Measurements from ENCODE around the gene PLA2G4D.

PLA2G4D gene

GRCh38 chr15:42087926-42088800 is 6.2 kb downstream of the PLA2G4D start:
- no peak overlapping the region for H3K27ac ChIP-seq
- no peaks in the 10 kb centered on the region for H3K36me3 ChIP-seq
- DNase-seq = peak; percentile 48
- no peak overlapping the region for H3K4me3 ChIP-seq (ENCODE audit: low read depth, low read length)
- no peaks in the 10 kb centered on the region for H3K9me3 ChIP-seq (ENCODE audit: severe bottlenecking)
- H3K27me3 ChIP-seq (ENCODE audit: insufficient read depth, low read depth, severe bottlenecking) = no peaks in the 10 kb centered on the region
- TF ChIP-seq, protein P1, sequence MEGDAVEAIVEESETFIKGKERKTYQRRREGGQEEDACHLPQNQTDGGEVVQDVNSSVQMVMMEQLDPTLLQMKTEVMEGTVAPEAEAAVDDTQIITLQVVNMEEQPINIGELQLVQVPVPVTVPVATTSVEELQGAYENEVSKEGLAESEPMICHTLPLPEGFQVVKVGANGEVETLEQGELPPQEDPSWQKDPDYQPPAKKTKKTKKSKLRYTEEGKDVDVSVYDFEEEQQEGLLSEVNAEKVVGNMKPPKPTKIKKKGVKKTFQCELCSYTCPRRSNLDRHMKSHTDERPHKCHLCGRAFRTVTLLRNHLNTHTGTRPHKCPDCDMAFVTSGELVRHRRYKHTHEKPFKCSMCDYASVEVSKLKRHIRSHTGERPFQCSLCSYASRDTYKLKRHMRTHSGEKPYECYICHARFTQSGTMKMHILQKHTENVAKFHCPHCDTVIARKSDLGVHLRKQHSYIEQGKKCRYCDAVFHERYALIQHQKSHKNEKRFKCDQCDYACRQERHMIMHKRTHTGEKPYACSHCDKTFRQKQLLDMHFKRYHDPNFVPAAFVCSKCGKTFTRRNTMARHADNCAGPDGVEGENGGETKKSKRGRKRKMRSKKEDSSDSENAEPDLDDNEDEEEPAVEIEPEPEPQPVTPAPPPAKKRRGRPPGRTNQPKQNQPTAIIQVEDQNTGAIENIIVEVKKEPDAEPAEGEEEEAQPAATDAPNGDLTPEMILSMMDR (IDR thresholded peaks at IDR 0.05; ENCODE audit: low read depth, low read length) = no peak

DNA sequence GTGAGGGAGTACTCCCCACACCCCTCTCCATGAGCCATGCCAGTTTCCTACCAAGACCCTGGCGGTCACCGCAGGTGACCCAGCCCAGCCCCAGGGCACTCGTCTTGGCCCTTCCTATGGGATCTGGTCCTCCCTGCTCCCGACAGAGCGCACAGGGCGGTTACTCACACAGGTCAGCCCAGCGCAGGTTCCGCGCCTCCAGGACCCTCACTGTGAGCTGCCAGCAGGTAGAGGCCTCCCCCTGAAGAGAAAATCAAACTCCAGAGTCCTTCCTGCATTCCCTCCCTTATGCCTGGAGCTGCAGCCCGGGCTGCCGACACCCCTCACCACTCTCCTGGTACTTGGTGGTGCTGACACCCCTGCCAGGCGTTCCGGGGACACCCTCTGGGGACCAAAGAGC is 6.9 kb downstream of the PLA2G4D start:
- no peaks in the 10 kb centered on the region for H3K9me3 ChIP-seq (ENCODE audit: severe bottlenecking)
- no peak overlapping the region for H3K4me3 ChIP-seq (ENCODE audit: low read depth, low read length)
- H3K27me3 ChIP-seq (ENCODE audit: insufficient read depth, low read depth, severe bottlenecking) = no peaks in the 10 kb centered on the region
- DNase-seq = no peak
- no peaks in the 10 kb centered on the region for H3K36me3 ChIP-seq
- H3K27ac ChIP-seq = no peak overlapping the region
- TF ChIP-seq, protein P1 (IDR thresholded peaks at IDR 0.05; ENCODE audit: low read depth, low read length) = no peak

GRCh38 chr15:42085721-42086120 is 8.6 kb downstream of the PLA2G4D start:
- DNase-seq = no peak
- Histone ChIP-seq H3K9me3 (ENCODE audit: severe bottlenecking) (no peaks in the 10 kb centered on the region), H3K27ac (no peak overlapping the region), H3K27me3 (ENCODE audit: insufficient read depth, low read depth, severe bottlenecking) (no peaks in the 10 kb centered on the region), H3K36me3 (no peaks in the 10 kb centered on the region), H3K4me3 (ENCODE audit: low read depth, low read length) (no peak overlapping the region)
- TF ChIP-seq, protein P1 (IDR thresholded peaks at IDR 0.05; ENCODE audit: low read depth, low read length) = no peak

DNA sequence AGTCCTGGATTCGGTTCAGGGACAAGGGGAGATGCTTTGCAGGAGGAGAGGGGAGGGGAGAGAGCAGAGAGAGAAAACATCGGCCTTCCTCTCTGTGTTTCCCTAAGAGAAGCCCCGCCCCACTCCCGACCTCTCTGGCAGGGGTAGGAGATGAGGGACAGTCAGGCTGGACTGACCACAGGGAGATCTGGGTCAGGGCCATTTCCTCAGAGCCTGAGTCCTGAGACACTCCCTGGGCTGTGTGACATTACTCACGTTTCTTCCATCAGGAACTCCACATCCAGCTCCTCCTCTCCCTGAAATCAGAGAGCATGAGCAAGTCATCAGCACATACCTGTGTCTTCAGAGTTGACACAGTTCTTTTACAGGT is 9.1 kb downstream of the PLA2G4D start:
- Histone ChIP-seq H3K27me3 (ENCODE audit: insufficient read depth, low read depth, severe bottlenecking) (no peaks in the 10 kb centered on the region), H3K27ac (no peak overlapping the region), H3K36me3 (no peaks in the 10 kb centered on the region), H3K9me3 (ENCODE audit: severe bottlenecking) (no peaks in the 10 kb centered on the region), H3K4me3 (ENCODE audit: low read depth, low read length) (no peak overlapping the region)
- TF ChIP-seq, protein P1 (IDR thresholded peaks at IDR 0.05; ENCODE audit: low read depth, low read length) = no peak
- DNase-seq = no peak

DNA sequence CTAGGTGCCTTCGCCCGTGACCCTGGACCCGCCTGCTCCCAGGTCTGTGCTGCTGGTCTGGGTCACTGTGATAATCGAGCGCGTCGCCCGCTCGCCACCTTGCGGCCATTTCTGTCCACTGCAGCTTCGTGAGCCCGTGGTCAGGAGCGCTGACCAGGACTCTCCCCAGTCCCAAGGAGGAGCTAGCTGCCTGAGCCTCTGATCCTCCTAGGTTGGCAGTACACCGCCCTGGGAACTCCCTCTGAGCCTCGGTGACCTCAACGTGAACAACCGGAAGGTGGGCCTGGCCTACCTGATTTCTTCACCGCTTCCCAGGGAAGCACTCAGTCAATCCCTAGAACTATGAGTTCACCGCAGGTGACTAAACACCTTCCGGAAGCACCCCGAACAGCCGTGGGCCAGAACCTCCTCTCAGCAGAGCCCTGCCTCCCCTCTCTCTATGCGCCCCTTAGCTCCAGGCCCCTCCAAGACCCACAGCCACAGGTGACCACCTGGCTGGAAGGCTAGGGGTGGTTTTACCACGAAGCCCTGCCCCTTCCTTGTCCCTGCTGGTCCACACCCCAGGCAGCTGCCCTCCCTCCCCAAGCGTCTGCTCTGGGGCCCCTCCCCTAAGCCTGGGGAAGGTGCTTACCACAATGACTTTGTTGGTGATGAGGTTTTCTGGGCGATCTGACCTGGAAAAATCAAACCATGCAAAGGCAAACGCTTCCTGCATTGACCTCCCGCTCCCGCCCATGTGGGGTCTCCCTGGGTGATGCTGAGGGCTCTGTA is 9.7 kb downstream of the PLA2G4D start:
- TF ChIP-seq, protein P1 (IDR thresholded peaks at IDR 0.05; ENCODE audit: low read depth, low read length) = peak; percentile 95
- peak; percentile 82 for DNase-seq
- Histone ChIP-seq H3K36me3 (no peaks in the 10 kb centered on the region), H3K4me3 (ENCODE audit: low read depth, low read length) (peak overlapping the region; percentile 14), H3K27ac (0 out of 2 replicates have a peak overlapping the region, but pooled peaks have one; percentile 12), H3K27me3 (ENCODE audit: insufficient read depth, low read depth, severe bottlenecking) (no peaks in the 10 kb centered on the region), H3K9me3 (ENCODE audit: severe bottlenecking) (no peaks in the 10 kb centered on the region)

Data from WERI-Rb-1 (cell line).